NCI-H748 (cell line): ENCODE measurements around the gene SIX5.
A peak's percentile ranks its signal among the peaks of the same experiment; 100 is the strongest.

Experiments used
- DNase-seq: peaks from one replicate; lab custom pipeline; 2025; ENCODE audit not compliant: unreplicated experiment; lab: John Stamatoyannopoulos, UW

The SIX5 gene

GRCh38 chr19:45716359-45717130 lies 52.5 kb downstream of the SIX5 start:
- DNase-seq: peak; percentile 52

- DNase-seq: no peak
Measured at GRCh38 chr19:45715139-45715538, 53.9 kb downstream of the SIX5 start.
